LNCAP (cell line): ENCODE results near the gene EIF2B4.

Experiments used
- CTCF ChIP-seq: fragments of 450-650 bp; IDR thresholded peaks from 2 replicates; pipeline ENCODE4 v1.5.1; 2017; ENCODE audit warnings: mild to moderate bottlenecking

EIF2B4 gene

GRCh38 chr2:27362678-27363420 lies 7.3 kb downstream of the EIF2B4 start:
- TF ChIP-seq CTCF: no peak

- no peak for TF ChIP-seq CTCF
Observed at GRCh38 chr2:27356382-27357181, 13.6 kb downstream of the EIF2B4 start, which contains the start of gene GTF3C2. GTF3C2 (minus strand) TSS chr2:27356764; CDS start chr2:27343554, 13,210 bp downstream.

- TF ChIP-seq CTCF: no peak
Observed at GRCh38 chr2:27356056-27356381, 14.1 kb downstream of the EIF2B4 start.

- TF ChIP-seq CTCF: no peak
Observed at GRCh38 chr2:27354597-27354927, 15.6 kb downstream of the EIF2B4 start.

GRCh38 chr2:27353762-27354596 lies 16.2 kb downstream of the EIF2B4 start:
- no peak for TF ChIP-seq CTCF

GRCh38 chr2:27351802-27352598 lies 18.1 kb downstream of the EIF2B4 start:
- no peak for TF ChIP-seq CTCF

- TF ChIP-seq CTCF: no peak
Observed at GRCh38 chr2:27350106-27350693, 19.9 kb downstream of the EIF2B4 start.
